Neural cell (in vitro differentiated cells): Measurements from ENCODE around the gene SH3D19.
"Not testable (repeated sequence)": the region's sequence is repeated elsewhere in the genome, so short reads cannot be mapped to it uniquely, and the experiment has no call there.

ENCODE experiments used
- EP300 ChIP-seq: fragments of 450-650 bp; conservative IDR thresholded peaks from 2 replicates; pipeline ENCODE4 v1.6.1; 2014; ENCODE audit warnings: antibody characterized with exemption, mild to moderate bottlenecking, moderate library complexity; ENCODE audit not compliant: poor library complexity, severe bottlenecking
- EZH2 ChIP-seq: fragments of 200-600, 300-800 bp; shearing (Covaris generic), sonication (generic); IDR thresholded peaks from 2 replicates; pipeline ENCODE4 v1.6.1; 2014; ENCODE audit warnings: antibody characterized with exemption, low read length, borderline replicate concordance, mild to moderate bottlenecking; ENCODE audit not compliant: insufficient read depth, poor library complexity, severe bottlenecking
- MXI1 ChIP-seq: fragments of 450-650 bp; conservative IDR thresholded peaks from 2 replicates; pipeline ENCODE4 v1.6.1; 2014; ENCODE audit warnings: antibody characterized with exemption, mild to moderate bottlenecking; ENCODE audit not compliant: poor library complexity, severe bottlenecking
- POLR2AphosphoS5 ChIP-seq: IDR thresholded peaks from 2 replicates; pipeline ENCODE4 v1.6.1; 2012
- RAD21 ChIP-seq: fragments of 450-650 bp; conservative IDR thresholded peaks from 2 replicates; pipeline ENCODE4 v1.6.1; 2014; ENCODE audit warnings: antibody characterized with exemption, mild to moderate bottlenecking, moderate library complexity
- SMC3 ChIP-seq: fragments of 450-650 bp; conservative IDR thresholded peaks from 2 replicates; pipeline ENCODE4 v1.6.1; 2014; ENCODE audit warnings: antibody characterized with exemption, mild to moderate bottlenecking, moderate library complexity; ENCODE audit not compliant: poor library complexity
- TAF1 ChIP-seq: IDR thresholded peaks from 2 replicates; pipeline ENCODE4 v1.6.1; 2012; ENCODE audit warnings: low read depth
- TF ChIP-seq, protein P1 (sequence below): fragments of 450-650 bp; IDR thresholded peaks from 2 replicates; pipeline ENCODE4 v1.5.1; 2014; ENCODE audit warnings: antibody characterized with exemption, mild to moderate bottlenecking, moderate library complexity; ENCODE audit not compliant: poor library complexity, severe bottlenecking
- TF ChIP-seq, protein P2 (sequence below): IDR thresholded peaks from 2 replicates; pipeline ENCODE4 v1.6.1; 2012; ENCODE audit warnings: borderline replicate concordance

GRCh38 chr4:151255226-151255625 lies 70.2 kb downstream of the SH3D19 start:
- TF ChIP-seq EZH2, POLR2AphosphoS5, TAF1, SMC3, RAD21, EP300, MXI1: not testable (repeated sequence)
- TF ChIP-seq, protein P1, sequence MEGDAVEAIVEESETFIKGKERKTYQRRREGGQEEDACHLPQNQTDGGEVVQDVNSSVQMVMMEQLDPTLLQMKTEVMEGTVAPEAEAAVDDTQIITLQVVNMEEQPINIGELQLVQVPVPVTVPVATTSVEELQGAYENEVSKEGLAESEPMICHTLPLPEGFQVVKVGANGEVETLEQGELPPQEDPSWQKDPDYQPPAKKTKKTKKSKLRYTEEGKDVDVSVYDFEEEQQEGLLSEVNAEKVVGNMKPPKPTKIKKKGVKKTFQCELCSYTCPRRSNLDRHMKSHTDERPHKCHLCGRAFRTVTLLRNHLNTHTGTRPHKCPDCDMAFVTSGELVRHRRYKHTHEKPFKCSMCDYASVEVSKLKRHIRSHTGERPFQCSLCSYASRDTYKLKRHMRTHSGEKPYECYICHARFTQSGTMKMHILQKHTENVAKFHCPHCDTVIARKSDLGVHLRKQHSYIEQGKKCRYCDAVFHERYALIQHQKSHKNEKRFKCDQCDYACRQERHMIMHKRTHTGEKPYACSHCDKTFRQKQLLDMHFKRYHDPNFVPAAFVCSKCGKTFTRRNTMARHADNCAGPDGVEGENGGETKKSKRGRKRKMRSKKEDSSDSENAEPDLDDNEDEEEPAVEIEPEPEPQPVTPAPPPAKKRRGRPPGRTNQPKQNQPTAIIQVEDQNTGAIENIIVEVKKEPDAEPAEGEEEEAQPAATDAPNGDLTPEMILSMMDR: not testable (repeated sequence)
- TF ChIP-seq, protein P2, sequence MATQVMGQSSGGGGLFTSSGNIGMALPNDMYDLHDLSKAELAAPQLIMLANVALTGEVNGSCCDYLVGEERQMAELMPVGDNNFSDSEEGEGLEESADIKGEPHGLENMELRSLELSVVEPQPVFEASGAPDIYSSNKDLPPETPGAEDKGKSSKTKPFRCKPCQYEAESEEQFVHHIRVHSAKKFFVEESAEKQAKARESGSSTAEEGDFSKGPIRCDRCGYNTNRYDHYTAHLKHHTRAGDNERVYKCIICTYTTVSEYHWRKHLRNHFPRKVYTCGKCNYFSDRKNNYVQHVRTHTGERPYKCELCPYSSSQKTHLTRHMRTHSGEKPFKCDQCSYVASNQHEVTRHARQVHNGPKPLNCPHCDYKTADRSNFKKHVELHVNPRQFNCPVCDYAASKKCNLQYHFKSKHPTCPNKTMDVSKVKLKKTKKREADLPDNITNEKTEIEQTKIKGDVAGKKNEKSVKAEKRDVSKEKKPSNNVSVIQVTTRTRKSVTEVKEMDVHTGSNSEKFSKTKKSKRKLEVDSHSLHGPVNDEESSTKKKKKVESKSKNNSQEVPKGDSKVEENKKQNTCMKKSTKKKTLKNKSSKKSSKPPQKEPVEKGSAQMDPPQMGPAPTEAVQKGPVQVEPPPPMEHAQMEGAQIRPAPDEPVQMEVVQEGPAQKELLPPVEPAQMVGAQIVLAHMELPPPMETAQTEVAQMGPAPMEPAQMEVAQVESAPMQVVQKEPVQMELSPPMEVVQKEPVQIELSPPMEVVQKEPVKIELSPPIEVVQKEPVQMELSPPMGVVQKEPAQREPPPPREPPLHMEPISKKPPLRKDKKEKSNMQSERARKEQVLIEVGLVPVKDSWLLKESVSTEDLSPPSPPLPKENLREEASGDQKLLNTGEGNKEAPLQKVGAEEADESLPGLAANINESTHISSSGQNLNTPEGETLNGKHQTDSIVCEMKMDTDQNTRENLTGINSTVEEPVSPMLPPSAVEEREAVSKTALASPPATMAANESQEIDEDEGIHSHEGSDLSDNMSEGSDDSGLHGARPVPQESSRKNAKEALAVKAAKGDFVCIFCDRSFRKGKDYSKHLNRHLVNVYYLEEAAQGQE: not testable (repeated sequence)
